Islet of Langerhans (tissue), 1 donor: Measurements from ENCODE around the gene GALNT10.

Experiments used
- FAIRE-seq: peaks from one replicate; lab custom pipeline; 2011; peaks lifted over from hg19 to GRCh38; lab: Jason Lieb, UNC

The GALNT10 gene

DNA sequence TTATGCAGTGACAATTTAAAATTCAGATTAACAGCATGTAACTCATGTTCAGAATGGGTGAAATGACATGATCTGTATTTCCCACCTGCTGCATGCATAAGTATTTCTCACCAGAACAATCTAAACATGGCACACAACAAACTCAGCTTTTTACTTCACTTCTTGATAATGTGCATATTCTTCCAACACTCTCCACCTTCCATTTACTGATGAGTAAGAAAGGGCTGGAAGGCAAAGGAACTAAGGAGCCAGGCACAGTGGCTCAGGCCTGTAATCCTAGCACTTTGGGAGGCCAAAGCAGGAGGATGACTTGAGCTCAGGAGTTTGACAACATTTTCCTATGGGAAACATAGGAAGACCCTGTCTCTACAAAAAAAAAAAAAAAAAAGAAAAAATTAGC lies 219.5 kb downstream of the GALNT10 start:
- FAIRE-seq, result no peak

DNA sequence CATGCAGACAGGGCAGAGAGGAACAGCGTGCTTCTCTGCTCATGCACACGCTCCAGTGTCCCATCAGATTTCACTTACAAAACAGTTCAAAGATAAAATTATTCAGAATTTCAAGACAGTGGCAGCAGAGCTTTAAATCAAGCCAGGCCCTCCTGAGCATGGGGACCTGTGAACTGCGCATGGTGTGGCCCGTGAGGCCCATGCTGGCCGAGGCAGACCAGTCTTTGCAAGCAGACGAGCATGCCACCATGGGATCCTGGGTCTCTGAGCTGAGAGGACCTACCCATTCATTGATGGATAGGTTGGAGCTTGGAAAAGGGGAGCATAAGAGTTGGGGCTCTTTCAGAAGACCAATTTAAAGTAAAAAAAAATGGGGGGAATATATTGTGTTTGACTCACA lies 220.3 kb downstream of the GALNT10 start:
- FAIRE-seq, result no peak

DNA sequence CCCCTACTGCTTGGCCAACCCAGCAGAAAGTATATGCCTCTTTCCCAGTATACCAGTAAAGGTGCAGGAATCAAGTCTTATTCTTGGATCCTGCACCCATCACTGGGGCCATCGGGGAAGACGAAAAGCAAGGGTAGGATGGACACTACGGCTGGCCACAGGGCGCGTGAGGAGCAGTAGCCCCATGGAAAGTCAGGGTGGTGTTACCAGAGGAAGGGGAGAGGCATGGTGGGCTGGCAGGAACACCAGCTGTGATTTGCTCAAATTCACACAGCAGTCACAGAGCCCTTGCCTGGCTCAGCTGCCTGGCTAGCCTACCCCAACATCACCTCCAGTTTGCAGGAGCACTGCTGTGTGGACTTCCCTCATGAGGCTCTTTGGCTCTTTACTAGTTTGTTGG lies 220.8 kb downstream of the GALNT10 start:
- no peak for FAIRE-seq

DNA sequence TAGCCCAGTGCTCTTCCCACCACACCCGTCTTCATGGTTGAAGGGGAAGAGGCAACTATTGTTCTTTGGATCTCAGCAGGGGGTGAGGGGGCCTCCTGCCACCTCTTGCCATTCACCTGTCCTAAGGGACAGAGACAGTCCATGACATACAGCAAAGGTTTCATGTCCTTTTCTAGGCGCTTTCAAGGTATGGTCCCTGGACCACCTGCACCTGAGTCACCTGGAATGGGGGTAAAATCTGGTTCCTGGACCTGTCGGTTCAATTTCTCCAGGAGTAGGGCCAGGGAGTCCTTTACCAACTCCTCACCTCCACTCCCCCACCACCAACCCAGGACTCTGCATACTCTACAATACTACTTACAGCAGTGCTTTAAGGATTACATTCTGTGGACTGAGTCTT lies 221.8 kb downstream of the GALNT10 start:
- FAIRE-seq, result no peak

DNA sequence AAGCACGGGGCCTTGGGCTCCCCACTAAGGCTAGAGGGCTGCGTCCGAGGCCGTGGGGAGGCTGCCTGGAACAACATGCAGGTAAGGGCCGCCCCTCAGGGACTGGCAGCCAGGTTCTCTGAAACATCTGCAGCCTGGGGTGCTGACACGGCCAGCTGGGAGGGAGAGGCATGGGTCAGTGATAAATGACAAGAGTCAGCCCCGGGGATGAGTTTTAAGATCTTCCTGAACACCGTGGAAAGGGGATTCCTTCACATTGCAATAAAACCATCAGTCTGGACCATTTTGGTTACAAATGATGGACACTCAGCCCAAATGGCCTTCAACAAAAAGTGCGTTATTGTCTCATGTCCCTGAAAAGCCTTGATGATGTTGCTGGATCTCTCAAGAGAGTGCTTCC lies 222.4 kb downstream of the GALNT10 start:
- no peak for FAIRE-seq

DNA sequence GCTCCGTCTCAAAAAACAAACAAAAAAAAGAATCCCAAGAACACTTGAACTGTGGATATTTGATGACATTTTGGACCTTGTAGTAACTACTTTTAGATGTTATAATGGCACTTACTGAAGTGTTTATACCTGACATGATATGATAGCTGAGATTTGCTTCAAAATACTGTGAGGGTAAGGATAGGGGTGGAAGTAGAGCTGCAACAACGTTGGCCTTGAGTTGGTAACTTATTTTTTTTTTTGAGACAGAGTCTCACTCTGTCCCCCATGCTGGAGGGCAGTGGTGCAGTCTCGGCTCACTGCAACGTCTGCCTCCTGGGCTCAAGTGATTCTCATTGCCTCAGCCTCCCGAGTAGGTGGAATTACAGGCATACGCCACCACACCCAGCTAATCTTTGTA lies 224.6 kb downstream of the GALNT10 start:
- no peak for FAIRE-seq

DNA sequence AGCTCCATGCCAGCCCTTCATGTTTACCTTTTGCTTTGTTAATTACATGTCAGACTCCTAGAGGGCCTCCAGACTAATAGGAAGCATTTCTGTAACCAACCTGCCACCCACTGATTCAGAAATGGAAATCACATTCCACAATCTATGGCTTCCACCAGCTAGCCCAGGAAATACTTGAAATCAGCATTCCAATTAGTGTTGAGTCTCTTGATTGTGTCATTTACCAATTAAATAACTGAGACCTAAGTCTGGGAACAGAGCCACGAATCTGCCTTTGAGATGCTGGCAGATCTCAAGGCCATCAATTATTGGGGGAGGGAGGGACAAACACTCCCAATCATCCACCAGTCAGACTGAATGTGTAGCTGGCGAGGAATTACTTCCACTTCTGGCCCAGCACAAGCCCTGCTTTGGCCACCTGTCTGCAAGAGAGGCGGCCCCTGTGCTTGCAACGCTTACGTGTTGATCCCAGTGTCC lies 227.8 kb downstream of the GALNT10 start:
- FAIRE-seq, result no peak

DNA sequence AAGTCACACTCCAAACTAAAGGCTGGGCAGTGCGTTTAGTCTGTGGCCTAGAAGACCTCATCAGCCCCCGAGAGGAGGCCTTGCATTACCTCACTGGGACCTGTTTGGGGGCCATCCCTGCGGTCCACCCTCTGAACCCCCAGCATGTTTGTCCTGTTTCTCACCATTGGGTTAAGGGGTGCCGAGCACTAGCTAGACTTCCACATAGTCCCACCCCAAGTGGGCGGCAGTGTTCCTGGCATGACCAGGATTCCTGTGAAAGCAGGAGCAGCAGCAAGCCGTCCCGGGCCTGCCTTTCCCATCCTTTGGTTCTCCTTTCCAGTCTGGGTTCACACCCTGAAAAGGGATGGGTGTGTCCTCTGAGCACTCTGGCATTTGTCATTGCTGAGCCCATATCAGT lies 228.7 kb downstream of the GALNT10 start:
- FAIRE-seq, result no peak

DNA sequence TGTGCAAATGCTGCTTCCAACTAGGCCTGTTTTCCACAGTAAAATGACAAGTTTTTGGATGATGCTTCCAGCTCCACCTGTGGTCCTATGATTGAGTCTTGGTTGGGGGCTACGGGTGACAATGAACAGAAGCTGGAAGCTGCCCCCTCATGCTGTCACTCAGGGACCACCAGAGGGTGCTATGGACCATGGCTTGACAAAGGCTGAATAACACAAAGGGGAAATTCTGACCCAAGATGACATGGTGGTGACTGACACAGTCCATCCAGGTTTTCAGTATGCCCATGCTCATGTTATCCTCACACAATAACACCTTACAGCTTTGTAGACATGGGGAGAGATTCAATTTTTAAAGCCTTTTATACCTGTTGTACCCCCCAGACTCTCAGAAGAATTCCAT lies 231.3 kb downstream of the GALNT10 start:
- no peak for FAIRE-seq

DNA sequence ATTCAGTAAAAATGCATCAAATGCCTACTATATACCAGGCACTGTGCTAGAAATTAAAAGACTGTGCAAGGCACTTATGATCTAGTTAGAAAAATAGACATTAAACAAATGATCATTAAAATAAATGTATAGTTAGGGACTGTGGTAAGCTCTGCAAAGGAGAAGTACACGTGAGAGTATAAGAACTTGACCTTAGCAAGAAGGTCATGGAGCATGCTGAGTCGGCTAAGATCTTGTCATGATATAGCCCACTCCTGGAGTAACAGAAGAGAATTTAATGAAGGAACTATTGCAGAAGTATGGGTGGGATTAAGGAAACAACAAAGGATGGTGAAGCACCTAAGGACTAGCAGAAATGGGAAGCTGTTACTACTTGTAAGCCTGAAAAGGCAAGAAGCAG lies 231.8 kb downstream of the GALNT10 start:
- no peak for FAIRE-seq

DNA sequence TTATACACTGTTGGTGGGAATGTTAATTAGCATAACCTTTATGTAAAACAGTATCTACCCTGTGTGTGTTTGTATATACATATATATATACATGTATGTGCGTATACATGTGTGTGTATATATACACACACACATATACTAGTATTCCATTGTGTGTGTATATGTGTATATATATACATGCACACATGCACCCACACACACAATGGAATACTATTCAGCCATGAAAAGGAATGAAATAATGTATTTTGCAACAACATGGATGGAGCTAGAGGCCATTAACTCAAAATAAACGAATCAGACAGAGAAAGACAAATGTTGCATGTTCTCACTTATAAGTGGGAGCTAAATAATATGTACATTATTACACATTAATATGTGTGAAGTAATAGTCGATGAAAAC lies 237.7 kb downstream of the GALNT10 start:
- FAIRE-seq, result no peak

DNA sequence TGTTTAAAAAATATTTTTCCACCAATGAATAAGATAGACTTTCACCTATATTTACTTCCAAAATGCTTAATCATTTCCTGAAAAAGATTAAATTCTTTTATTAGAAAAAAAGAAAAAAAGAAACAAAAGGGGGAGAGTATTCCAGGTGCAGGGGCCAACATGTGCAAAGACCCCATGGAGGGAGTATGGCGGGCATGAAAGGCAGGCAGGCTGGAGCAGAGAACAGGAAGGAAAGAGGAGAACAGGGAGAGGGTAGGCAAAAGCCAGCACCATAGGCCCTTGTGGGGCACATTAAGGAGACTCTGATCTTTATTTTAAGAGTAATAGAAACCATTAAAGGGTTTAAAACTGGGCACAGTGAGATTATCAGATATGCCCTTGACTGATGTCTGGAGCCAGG lies 238.8 kb downstream of the GALNT10 start:
- no peak for FAIRE-seq

DNA sequence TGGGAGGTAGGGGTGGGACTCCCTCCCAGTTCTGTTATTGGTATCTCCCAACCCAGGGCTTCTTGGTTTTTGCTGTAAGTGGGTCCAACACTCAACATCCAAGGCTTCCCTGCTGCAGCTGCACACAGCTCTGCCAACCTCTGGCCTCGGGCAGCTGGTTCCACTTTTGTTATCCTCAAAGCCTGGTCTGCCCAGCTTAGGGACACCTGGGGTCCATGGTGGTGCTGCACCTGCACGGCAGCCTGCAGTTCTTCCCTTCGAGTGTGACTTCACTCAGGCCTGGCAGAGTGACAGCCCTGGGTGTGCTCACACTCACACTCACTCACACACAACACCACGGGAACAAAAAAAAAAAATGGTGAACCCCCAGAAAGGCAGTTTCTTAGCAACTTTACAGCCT lies 239.9 kb downstream of the GALNT10 start:
- no peak for FAIRE-seq

DNA sequence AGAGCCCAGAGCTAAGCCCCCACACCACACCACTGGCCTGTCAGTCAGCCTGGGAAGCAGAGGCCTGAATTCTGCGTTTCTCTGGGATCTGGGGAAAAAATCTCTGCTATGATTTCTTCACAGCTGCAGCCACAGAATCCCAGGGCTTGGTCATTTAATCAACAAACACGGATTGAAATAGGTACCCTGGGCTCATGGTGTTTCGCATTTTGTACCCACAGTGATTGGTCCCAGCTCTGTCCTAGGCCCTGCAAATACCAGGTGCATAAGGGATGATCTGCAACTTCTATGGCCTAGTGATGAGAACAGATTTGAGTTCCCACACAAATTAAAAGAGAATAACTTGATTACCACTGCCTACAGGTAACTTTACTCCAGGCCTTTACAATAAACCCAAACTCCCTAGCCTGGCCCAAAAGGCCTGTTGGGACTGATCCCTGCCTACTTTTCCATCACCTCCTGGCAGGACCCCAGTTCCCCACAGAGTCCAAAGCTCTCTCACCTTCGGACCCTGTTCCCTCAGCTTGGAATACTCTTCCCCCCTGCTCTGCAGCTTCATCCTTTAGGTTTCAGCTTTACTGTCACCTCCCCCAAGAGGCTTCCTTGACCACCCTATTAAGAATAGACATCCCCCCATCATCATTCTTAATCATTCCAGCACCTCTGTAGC lies 240.6 kb downstream of the GALNT10 start:
- FAIRE-seq, result no peak

DNA sequence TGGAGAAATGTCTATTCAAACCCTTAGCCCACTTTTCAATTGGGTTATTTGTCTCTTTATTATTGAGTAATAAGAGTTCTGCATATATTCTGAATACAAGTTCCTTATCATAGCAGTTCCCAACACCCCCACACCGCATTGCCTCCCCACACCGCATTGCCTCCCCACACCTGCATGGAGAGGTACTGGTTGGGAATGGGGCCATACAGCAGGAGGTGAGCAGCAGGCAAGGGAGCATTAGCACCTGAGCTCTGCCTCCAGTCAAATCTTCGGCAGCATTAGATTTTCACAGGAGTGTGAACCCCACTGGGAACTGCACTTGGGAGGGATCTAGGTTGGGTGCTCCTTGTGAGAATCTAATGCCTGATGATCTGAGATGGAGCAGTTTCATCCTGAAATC lies 244.7 kb downstream of the GALNT10 start:
- FAIRE-seq, result no peak

DNA sequence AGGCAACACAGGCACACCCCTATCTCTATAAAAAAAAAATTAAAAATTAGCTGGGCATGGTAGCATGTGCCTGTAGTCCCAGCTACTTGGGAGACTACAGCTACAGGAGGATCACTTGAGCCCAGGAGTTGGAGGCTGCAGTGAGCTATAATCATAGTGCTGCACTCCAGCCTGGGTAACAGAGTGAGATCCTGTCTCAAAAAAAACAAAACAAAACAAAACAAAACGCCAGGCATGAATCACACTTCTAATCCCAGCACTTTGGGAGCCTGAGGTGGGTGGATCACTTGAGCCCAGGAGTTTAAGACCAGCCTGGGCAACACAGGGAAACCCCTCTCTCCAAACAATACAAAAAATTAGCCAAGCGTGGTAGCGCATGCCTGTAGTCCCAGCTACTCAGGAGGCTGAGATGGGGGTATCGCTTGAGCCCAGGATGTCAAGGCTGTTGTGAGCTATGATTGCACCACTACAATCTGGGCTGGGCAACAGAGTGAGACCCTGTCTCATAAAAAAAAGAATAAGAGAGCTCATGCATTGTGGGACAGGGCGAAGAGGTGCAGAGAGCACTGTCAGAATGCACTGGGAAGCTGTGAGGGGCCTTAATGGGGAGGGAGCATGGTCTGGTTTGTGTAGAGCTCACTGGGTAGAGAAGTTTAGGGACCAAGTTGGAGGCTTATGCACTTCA lies 246.9 kb downstream of the GALNT10 start:
- no peak for FAIRE-seq

DNA sequence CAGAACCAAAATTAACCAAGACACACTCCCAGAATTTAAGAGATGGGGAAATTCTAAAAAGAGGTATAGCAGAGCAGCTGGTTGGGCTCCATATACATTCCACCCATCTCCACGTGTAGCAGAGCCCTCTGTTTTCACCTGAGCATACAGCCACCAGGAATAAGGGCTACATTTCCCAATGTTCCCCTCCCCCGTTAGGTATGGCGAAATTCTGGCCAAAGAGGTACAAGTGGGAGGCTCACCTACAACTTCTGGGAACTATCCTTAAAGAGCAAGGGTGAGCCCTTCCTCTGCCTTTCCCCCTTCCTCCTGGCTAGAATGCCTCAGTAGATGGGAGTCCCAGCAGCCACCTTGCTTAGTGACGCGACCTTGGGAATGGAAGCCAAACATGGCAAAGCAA lies 250.0 kb downstream of the GALNT10 start:
- FAIRE-seq, result no peak

DNA sequence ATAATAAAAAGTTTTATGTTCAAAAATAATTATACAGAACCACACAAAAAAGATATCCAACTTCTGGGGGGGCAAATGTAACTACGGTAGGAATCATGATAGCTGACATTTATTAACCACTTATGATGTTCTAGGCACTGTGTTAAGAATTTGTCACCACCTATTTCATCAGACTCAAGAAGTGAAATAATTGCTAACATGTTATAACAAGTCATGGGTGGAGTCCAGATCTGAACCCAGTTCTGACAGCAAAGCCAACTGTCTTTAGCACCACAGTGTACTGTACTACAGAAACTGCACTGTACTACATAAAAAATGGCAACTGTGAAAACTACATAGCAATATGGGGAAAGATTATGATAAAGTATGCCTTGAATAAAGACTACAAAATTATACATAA lies 252.3 kb downstream of the GALNT10 start:
- no peak for FAIRE-seq

DNA sequence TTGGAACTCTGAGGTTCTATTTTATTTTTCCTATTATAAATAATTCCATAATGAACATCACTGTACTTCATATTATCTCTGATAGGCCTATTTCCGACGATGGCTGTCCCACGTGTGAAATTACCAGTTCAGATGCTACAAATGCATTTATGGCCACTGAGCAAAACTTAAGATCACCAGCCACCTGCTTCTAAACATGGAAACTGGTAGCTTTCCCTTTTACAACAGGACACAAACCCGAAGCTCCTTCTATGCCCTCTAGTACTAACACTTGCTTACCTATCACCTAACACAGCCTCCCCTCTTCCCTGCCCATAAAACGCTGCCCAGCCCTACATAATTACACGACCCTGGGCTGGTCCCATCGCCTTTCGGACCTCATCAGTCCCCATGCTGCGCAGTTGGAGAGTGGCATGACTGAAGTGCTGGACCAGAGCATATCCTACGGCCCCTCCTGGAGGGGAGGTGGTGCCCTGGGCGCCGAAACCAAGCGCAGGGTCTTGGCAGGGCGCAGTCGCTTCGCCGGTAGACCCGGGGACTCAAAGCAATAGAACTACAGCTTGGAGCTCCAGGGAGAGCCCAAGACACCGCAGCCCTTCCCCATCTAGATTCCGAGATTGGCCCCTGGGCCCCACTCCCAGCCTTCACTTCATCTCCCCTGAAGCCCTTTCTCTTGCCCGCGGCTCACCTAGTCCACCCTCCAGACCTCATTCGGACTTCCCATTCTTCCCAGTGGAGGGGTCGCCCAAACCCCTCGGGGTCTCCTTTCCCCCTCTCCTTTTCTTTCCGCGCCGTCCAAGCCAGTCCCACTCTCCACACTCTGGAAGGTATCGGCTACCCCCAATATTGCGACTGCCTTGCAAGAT lies 254.3 kb downstream of the GALNT10 start:
- FAIRE-seq, result no peak

DNA sequence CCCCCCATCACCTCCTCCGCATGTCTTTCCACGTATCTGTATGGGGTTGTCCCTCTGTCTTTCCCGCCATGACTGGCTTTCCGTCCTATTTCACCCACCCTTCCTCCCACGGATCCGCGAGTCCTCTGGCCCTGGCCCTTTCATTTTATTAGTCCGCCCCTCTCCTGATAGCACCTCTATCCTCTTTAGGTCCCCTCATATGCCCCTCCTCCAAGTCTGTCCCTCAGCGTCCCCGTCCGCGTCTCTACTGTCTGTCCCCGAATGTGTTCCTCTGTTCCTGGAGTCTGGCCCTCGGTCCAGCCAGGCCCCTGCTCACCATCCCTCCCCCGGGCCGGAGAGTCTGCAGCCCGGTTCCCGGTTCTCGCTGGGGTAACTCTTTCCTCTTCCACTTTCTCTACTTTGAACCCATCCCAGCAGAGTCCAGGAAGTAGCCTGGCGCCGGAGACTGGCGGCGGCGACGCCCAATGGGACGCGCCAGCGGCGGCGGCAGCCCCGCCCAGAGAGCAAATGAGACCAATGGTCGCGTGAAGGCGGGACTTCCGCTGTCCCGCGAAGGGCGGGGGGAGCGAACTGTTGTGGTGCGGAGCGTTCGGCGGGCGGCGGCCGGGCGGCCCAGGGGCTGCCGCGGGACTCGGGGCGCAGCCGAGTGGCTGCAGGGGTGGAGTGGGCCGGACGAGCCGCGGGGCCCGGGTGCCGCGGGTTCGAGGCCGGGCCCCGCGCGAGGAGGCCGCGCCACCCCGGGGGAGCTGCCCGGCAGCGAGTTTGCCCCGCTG lies 255.1 kb downstream of the GALNT10 start, which contains the start of gene SAP30L:
Gene SAP30L, plus strand, starts transcription at position 576 of the 773 bp plus-strand sequence. CDS start 608 bp downstream, outside the sequence.
- FAIRE-seq, result no peak

DNA sequence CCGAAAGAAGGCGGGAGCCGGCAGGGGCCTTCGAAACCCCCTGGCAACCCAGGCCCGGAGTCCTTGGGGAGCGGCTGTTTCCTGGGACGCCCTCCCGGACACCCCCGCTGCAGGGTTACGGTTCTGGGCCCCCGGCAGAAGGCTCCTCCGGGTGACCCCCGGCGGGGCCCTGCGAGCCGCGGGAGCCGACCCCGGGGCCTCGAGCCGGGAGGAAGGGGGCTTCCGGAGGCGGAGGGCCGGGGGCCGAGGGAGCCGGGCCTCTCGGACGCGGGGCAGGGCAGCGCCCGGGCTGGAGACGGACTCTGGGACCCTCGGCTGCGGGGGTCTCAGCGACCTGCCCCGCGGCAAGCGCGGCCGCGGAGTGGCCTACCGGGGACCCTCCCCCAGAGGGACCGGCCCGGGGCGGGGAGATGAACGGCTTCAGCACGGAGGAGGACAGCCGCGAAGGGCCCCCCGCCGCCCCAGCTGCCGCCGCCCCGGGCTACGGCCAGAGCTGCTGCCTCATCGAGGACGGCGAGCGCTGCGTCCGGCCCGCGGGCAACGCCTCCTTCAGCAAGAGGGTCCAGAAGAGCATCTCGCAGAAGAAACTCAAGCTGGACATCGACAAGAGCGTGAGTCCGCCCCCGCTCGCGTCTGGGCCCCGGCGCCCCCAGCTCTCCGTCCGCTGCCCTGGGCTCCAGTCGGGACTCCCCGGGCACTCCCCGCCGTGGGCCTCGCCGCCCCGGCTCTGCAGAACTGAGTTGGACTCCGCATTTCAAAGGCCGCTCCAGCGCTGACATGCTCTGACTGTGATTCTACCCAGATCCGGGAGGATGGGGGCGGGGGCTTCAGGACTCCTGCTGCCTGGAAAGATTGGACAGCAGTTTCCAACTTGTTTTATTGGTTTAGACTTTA lies 255.9 kb downstream of the GALNT10 start:
- FAIRE-seq, result no peak
